ENCODE data around the gene KHNYN. TPM values are rescaled to one million over a fixed set of nuclear protein-coding genes. Genes with fewer than 3 reads are reported as not detected.

Gene KHNYN
- total RNA-seq, 2 donors from 2014 or later, result 46.2 to 46.6 TPM

- Mint-ChIP-seq H3K27ac (peak overlapping the region; percentile 35), H3K9me3 (no peaks in the 10 kb centered on the region), H3K4me3 (no peak overlapping the region), H3K27me3 (ENCODE audit: insufficient read depth) (peaks cover 41% of the 10 kb centered on the region), H3K4me1 (peaks cover 23% of the 10 kb centered on the region), H3K36me3 (ENCODE audit: low read depth) (no peaks in the 10 kb centered on the region)
- no peak for DNase-seq
- no peak overlapping the region for H3K27ac ChIP-seq (ENCODE audit: low read depth, low read length)
- no peaks in the 10 kb centered on the region for H3K9me3 ChIP-seq (ENCODE audit: control insufficient read depth, low read length)
- H3K36me3 ChIP-seq (ENCODE audit: control insufficient read depth, insufficient read depth, low read length), result no peaks in the 10 kb centered on the region
- H3K27me3 ChIP-seq (ENCODE audit: control insufficient read depth, insufficient read depth, low read length, poor library complexity, severe bottlenecking), result peaks cover 27% of the 10 kb centered on the region
- WGBS, 2 experiments (ENCODE audit: insufficient coverage in 1 of 2, insufficient read length in 1 of 2), result 85 to 90% methylated on average over 1 to 2 of the region's 2 CpGs
- H3K4me1 ChIP-seq (ENCODE audit: control insufficient read depth, insufficient read depth, low read length), result peaks cover 4% of the 10 kb centered on the region
- H3K9ac ChIP-seq (ENCODE audit: extremely low read depth, low read length, poor library complexity, severe bottlenecking), result no peak overlapping the region
- TF ChIP-seq CTCF (conservative IDR thresholded peaks at IDR 0.05), result no peak
- H3K4me3 ChIP-seq (ENCODE audit: low read length), result no peak overlapping the region
These were observed 41.1 kb upstream of the KHNYN start for GRCh38 chr14:24388474-24389179.

GRCh38 chr14:24389226-24389848 is 40.4 kb upstream of the KHNYN start:
- Histone ChIP-seq H3K4me3 (ENCODE audit: low read length) (no peak overlapping the region), H3K27me3 (ENCODE audit: control insufficient read depth, insufficient read depth, low read length, poor library complexity, severe bottlenecking) (peaks cover 20% of the 10 kb centered on the region), H3K9me3 (ENCODE audit: control insufficient read depth, low read length) (no peaks in the 10 kb centered on the region), H3K27ac (ENCODE audit: low read depth, low read length) (no peak overlapping the region), H3K4me1 (ENCODE audit: control insufficient read depth, insufficient read depth, low read length) (peaks cover 4% of the 10 kb centered on the region), H3K36me3 (ENCODE audit: control insufficient read depth, insufficient read depth, low read length) (no peaks in the 10 kb centered on the region), H3K9ac (ENCODE audit: extremely low read depth, low read length, poor library complexity, severe bottlenecking) (no peak overlapping the region)
- H3K4me3 Mint-ChIP-seq, result no peak overlapping the region
- H3K36me3 Mint-ChIP-seq (ENCODE audit: low read depth), result no peaks in the 10 kb centered on the region
- no peaks in the 10 kb centered on the region for H3K9me3 Mint-ChIP-seq
- H3K27ac Mint-ChIP-seq, result peak overlapping the region; percentile 35
- H3K27me3 Mint-ChIP-seq (ENCODE audit: insufficient read depth), result peaks cover 37% of the 10 kb centered on the region
- no peak for TF ChIP-seq CTCF (conservative IDR thresholded peaks at IDR 0.05)
- 78 to 85% methylated on average over 8 to 11 of the region's 11 CpGs for WGBS, 2 experiments (ENCODE audit: insufficient coverage in 1 of 2, insufficient read length in 1 of 2)
- peaks cover 23% of the 10 kb centered on the region for H3K4me1 Mint-ChIP-seq
- DNase-seq, result no peak

- H3K36me3 ChIP-seq (ENCODE audit: control insufficient read depth, insufficient read depth, low read length), result no peaks in the 10 kb centered on the region
- TF ChIP-seq CTCF (conservative IDR thresholded peaks at IDR 0.05), result no peak
- peaks cover 20% of the 10 kb centered on the region for H3K27me3 ChIP-seq (ENCODE audit: control insufficient read depth, insufficient read depth, low read length, poor library complexity, severe bottlenecking)
- WGBS, 2 experiments (ENCODE audit: insufficient coverage in 1 of 2, insufficient read length in 1 of 2), result 94 to 98% methylated on average over 4 to 6 of the region's 6 CpGs
- Mint-ChIP-seq H3K27me3 (ENCODE audit: insufficient read depth) (peaks cover 32% of the 10 kb centered on the region), H3K4me3 (no peak overlapping the region), H3K4me1 (peaks cover 26% of the 10 kb centered on the region), H3K36me3 (ENCODE audit: low read depth) (no peaks in the 10 kb centered on the region), H3K9me3 (no peaks in the 10 kb centered on the region), H3K27ac (no peak overlapping the region)
- no peak for DNase-seq
- H3K27ac ChIP-seq (ENCODE audit: low read depth, low read length), result no peak overlapping the region
- H3K9ac ChIP-seq (ENCODE audit: extremely low read depth, low read length, poor library complexity, severe bottlenecking), result no peak overlapping the region
- H3K4me3 ChIP-seq (ENCODE audit: low read length), result no peak overlapping the region
- no peaks in the 10 kb centered on the region for H3K9me3 ChIP-seq (ENCODE audit: control insufficient read depth, low read length)
- peaks cover 4% of the 10 kb centered on the region for H3K4me1 ChIP-seq (ENCODE audit: control insufficient read depth, insufficient read depth, low read length)
These were observed 38.9 kb upstream of the KHNYN start for GRCh38 chr14:24390701-24391468.

Measured in endodermal cell (in vitro differentiated cells).